Fibroblast of the conjunctiva (primary cell): Measurements from ENCODE around the gene FGF18.
A peak's percentile ranks its signal among the peaks of the same experiment; 100 is the strongest.

Source experiments
- DNase-seq: peaks from one replicate; pipeline ENCODE4 v3.0.0-alpha.2; 2010; ENCODE audit warnings: low read depth

The FGF18 gene

GRCh38 chr5:171470420-171470819 is 51.0 kb downstream of the FGF18 start:
- DNase-seq = no peak

GRCh38 chr5:171474230-171474813 is 54.9 kb downstream of the FGF18 start:
- no peak for DNase-seq

GRCh38 chr5:171475596-171475995 is 56.1 kb downstream of the FGF18 start:
- DNase-seq = no peak

- no peak for DNase-seq
Observed at GRCh38 chr5:171476701-171477100, 57.3 kb downstream of the FGF18 start.

GRCh38 chr5:171477101-171477500 is 57.7 kb downstream of the FGF18 start:
- DNase-seq = no peak

- no peak for DNase-seq
Observed at GRCh38 chr5:171477666-171478065, 58.2 kb downstream of the FGF18 start.

- DNase-seq = no peak
Observed at GRCh38 chr5:171478946-171479775, 59.7 kb downstream of the FGF18 start.

- no peak for DNase-seq
Observed at GRCh38 chr5:171479776-171480125, 60.3 kb downstream of the FGF18 start.

GRCh38 chr5:171480239-171480638 is 60.8 kb downstream of the FGF18 start:
- no peak for DNase-seq

- DNase-seq = no peak
Observed at GRCh38 chr5:171481571-171482433, 62.4 kb downstream of the FGF18 start.

- no peak for DNase-seq
Observed at GRCh38 chr5:171482434-171482730, 62.9 kb downstream of the FGF18 start.

GRCh38 chr5:171483551-171484135 is 64.2 kb downstream of the FGF18 start:
- DNase-seq = peak; percentile 72

GRCh38 chr5:171484460-171484899 is 65.0 kb downstream of the FGF18 start:
- no peak for DNase-seq

- no peak for DNase-seq
Observed at GRCh38 chr5:171485668-171486067, 66.2 kb downstream of the FGF18 start.

- no peak for DNase-seq
Observed at GRCh38 chr5:171486613-171487012, 67.2 kb downstream of the FGF18 start.

- no peak for DNase-seq
Observed at GRCh38 chr5:171488876-171489275, 69.4 kb downstream of the FGF18 start.

- DNase-seq = peak; percentile 57
Observed at GRCh38 chr5:171492781-171493180, 73.3 kb downstream of the FGF18 start.

GRCh38 chr5:171493646-171494393 is 74.4 kb downstream of the FGF18 start:
- DNase-seq = no peak

GRCh38 chr5:171494452-171495121 is 75.1 kb downstream of the FGF18 start:
- DNase-seq = peak; percentile 88

- no peak for DNase-seq
Observed at GRCh38 chr5:171495122-171495700, 75.8 kb downstream of the FGF18 start.

- DNase-seq = no peak
Observed at GRCh38 chr5:171496456-171496855, 77.0 kb downstream of the FGF18 start.
